HG02678 (cell line): ENCODE data around the gene FGFR4.

Experiments
- ATAC-seq: cut with Tn5 transposase; IDR thresholded peaks from one replicate; pipeline ENCODE4 v1.9.1; 2021; ENCODE audit warnings: mild to moderate bottlenecking, moderate library complexity; ENCODE audit not compliant: unreplicated experiment

FGFR4 gene

GRCh38 chr5:177131019-177131320, 44.3 kb downstream of the FGFR4 start:
- ATAC-seq, result no peak

GRCh38 chr5:177131352-177132135, 44.8 kb downstream of the FGFR4 start:
- ATAC-seq, result no peak

GRCh38 chr5:177132136-177133095, 45.7 kb downstream of the FGFR4 start:
- ATAC-seq, result peak; percentile 17

- ATAC-seq, result peak; percentile 62
These were observed 46.6 kb downstream of the FGFR4 start, which contains the start of gene NSD1 for GRCh38 chr5:177133096-177133852. NSD1 (plus strand) TSS chr5:177133773; CDS start chr5:177135104, 1,331 bp downstream.

GRCh38 chr5:177133853-177134696, 47.4 kb downstream of the FGFR4 start:
- ATAC-seq, result peak; percentile 26

- ATAC-seq, result no peak
These were observed 48.0 kb downstream of the FGFR4 start for GRCh38 chr5:177134697-177135225.

- ATAC-seq, result no peak
These were observed 53.6 kb downstream of the FGFR4 start for GRCh38 chr5:177140312-177140711.

GRCh38 chr5:177141496-177141895, 54.8 kb downstream of the FGFR4 start:
- no peak for ATAC-seq

- ATAC-seq, result no peak
These were observed 55.4 kb downstream of the FGFR4 start for GRCh38 chr5:177142098-177142611.

- ATAC-seq, result no peak
These were observed 56.1 kb downstream of the FGFR4 start for GRCh38 chr5:177142778-177143177.

- no peak for ATAC-seq
These were observed 60.4 kb downstream of the FGFR4 start for GRCh38 chr5:177146891-177147638.
